SK-N-SH treated with all-trans-retinoic acid at 6 μM for 48 hours (cell line): ENCODE measurements around the gene SLC66A1.
"Not testable (repeated sequence)": the region's sequence is repeated elsewhere in the genome, so short reads cannot be mapped to it uniquely, and the experiment has no call there.

Experiments used
- ATAC-seq: fragments of 200-7000 bp; cut with Tn5 transposase; 3 replicates; pipeline ENCODE4 v1.9.1; 2020; ENCODE audit warnings: mild to moderate bottlenecking, moderate library complexity
- ARNTL ChIP-seq: fragments of 450-650 bp; formaldehyde crosslinking; IDR thresholded peaks from 2 replicates; pipeline ENCODE4 v1.5.0; 2020; ENCODE audit warnings: low read depth, mild to moderate bottlenecking, moderate library complexity, borderline replicate concordance
- BACH2 ChIP-seq: fragments of 250-450 bp; sonication (Bioruptor Pico); IDR thresholded peaks from 2 replicates; pipeline ENCODE4 v1.9.0; 2021; ENCODE audit warnings: mild to moderate bottlenecking, borderline replicate concordance
- CREB5 ChIP-seq: fragments of 250-450 bp; sonication (Bioruptor Pico); IDR thresholded peaks from 2 replicates; pipeline ENCODE4 v1.5.1; 2020; ENCODE audit warnings: low read depth, mild to moderate bottlenecking, moderate library complexity
- CSRNP3 ChIP-seq: fragments of 250-450 bp; sonication (Bioruptor Pico); IDR thresholded peaks from 2 replicates; pipeline ENCODE4 v1.5.1; 2021; ENCODE audit warnings: mild to moderate bottlenecking, moderate library complexity
- ESRRG ChIP-seq: fragments of 250-450 bp; sonication (Bioruptor Pico); IDR thresholded peaks from 2 replicates; pipeline ENCODE4 v1.6.1; 2021; ENCODE audit warnings: mild to moderate bottlenecking
- GLIS3 ChIP-seq: fragments of 250-450 bp; sonication (Bioruptor Pico); IDR thresholded peaks from 2 replicates; pipeline ENCODE4 v1.5.0; 2020; ENCODE audit warnings: mild to moderate bottlenecking, moderate library complexity
- ISL1 ChIP-seq: fragments of 250-450 bp; sonication (Bioruptor Pico); IDR thresholded peaks from 2 replicates; pipeline ENCODE4 v2.1.2; 2022; ENCODE audit warnings: mild to moderate bottlenecking, moderate library complexity
- OSR1 ChIP-seq: fragments of 250-450 bp; sonication (Bioruptor Pico); IDR thresholded peaks from 2 replicates; pipeline ENCODE4 v1.8.0; 2022; ENCODE audit warnings: moderate library complexity, mild to moderate bottlenecking, inconsistent platforms
- PPARA ChIP-seq: fragments of 250-450 bp; sonication (Bioruptor Pico); IDR thresholded peaks from 2 replicates; pipeline ENCODE4 v1.5.0; 2020; ENCODE audit warnings: mild to moderate bottlenecking, borderline replicate concordance
- RARB ChIP-seq: fragments of 250-450 bp; sonication (Bioruptor Pico); IDR thresholded peaks from 2 replicates; pipeline ENCODE4 v1.8.0; 2021; ENCODE audit warnings: mild to moderate bottlenecking, moderate library complexity
- SNAI2 ChIP-seq: fragments of 250-450 bp; sonication (Bioruptor Pico); IDR thresholded peaks from 2 replicates; pipeline ENCODE4 v1.5.0; 2020; ENCODE audit warnings: mild to moderate bottlenecking, moderate library complexity
- TCF4 ChIP-seq: fragments of 250-450 bp; sonication (Bioruptor Pico); IDR thresholded peaks from 2 replicates; pipeline ENCODE4 v1.8.0; 2021; ENCODE audit warnings: mild to moderate bottlenecking, moderate library complexity, borderline replicate concordance
- TOX ChIP-seq: fragments of 250-450 bp; sonication (Bioruptor Pico); IDR thresholded peaks from 2 replicates; pipeline ENCODE4 v1.8.0; 2021; ENCODE audit warnings: mild to moderate bottlenecking, moderate library complexity, borderline replicate concordance
- ZC3H10 ChIP-seq: fragments of 250-450 bp; sonication (Bioruptor Pico); IDR thresholded peaks from 2 replicates; pipeline ENCODE4 v1.5.1; 2021; ENCODE audit warnings: mild to moderate bottlenecking, moderate library complexity
- ZFP3 ChIP-seq: fragments of 250-450 bp; sonication (Bioruptor Pico); IDR thresholded peaks from 2 replicates; pipeline ENCODE4 v1.5.0; 2020; ENCODE audit warnings: mild to moderate bottlenecking, moderate library complexity
- ZFP30 ChIP-seq: fragments of 450-650 bp; formaldehyde crosslinking; IDR thresholded peaks from 2 replicates; pipeline ENCODE4 v1.5.0; 2022; ENCODE audit warnings: mild to moderate bottlenecking, moderate library complexity
- ZNF565 ChIP-seq: fragments of 450-650 bp; formaldehyde crosslinking; conservative IDR thresholded peaks from 2 replicates; pipeline ENCODE4 v1.5.0; 2020; ENCODE audit warnings: low read depth, mild to moderate bottlenecking, moderate library complexity
- ZNF70 ChIP-seq: fragments of 450-650 bp; formaldehyde crosslinking; IDR thresholded peaks from 2 replicates; pipeline ENCODE4 v1.5.0; 2020; ENCODE audit warnings: mild to moderate bottlenecking, moderate library complexity
- ZNF8 ChIP-seq: fragments of 450-650 bp; formaldehyde crosslinking; IDR thresholded peaks from 2 replicates; pipeline ENCODE4 v1.5.0; 2020; ENCODE audit warnings: mild to moderate bottlenecking, moderate library complexity
- TF ChIP-seq, protein P1 (sequence below): fragments of 250-450 bp; sonication (Bioruptor Pico); IDR thresholded peaks from 2 replicates; pipeline ENCODE4 v1.8.0; 2020; ENCODE audit warnings: mild to moderate bottlenecking, moderate library complexity, borderline replicate concordance
- TF ChIP-seq, protein P2 (sequence below): fragments of 250-450 bp; sonication (Bioruptor Pico); IDR thresholded peaks from 2 replicates; pipeline ENCODE4 v1.5.0; 2020; ENCODE audit warnings: mild to moderate bottlenecking, moderate library complexity

Gene SLC66A1

GRCh38 chr1:19300211-19300610 lies 11.9 kb upstream of the SLC66A1 start:
- ATAC-seq, result no peak
- TF ChIP-seq, protein P1, sequence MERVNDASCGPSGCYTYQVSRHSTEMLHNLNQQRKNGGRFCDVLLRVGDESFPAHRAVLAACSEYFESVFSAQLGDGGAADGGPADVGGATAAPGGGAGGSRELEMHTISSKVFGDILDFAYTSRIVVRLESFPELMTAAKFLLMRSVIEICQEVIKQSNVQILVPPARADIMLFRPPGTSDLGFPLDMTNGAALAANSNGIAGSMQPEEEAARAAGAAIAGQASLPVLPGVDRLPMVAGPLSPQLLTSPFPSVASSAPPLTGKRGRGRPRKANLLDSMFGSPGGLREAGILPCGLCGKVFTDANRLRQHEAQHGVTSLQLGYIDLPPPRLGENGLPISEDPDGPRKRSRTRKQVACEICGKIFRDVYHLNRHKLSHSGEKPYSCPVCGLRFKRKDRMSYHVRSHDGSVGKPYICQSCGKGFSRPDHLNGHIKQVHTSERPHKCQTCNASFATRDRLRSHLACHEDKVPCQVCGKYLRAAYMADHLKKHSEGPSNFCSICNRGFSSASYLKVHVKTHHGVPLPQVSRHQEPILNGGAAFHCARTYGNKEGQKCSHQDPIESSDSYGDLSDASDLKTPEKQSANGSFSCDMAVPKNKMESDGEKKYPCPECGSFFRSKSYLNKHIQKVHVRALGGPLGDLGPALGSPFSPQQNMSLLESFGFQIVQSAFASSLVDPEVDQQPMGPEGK (CRISPR knock-in tag), result no peak
- TF ChIP-seq ESRRG, result no peak
- TF ChIP-seq OSR1 (CRISPR knock-in tag), result no peak
- TF ChIP-seq RARB (CRISPR knock-in tag), result no peak
- no peak for TF ChIP-seq ARNTL
- TF ChIP-seq ZNF8 (CRISPR knock-in tag), result no peak
- TF ChIP-seq, protein P2, sequence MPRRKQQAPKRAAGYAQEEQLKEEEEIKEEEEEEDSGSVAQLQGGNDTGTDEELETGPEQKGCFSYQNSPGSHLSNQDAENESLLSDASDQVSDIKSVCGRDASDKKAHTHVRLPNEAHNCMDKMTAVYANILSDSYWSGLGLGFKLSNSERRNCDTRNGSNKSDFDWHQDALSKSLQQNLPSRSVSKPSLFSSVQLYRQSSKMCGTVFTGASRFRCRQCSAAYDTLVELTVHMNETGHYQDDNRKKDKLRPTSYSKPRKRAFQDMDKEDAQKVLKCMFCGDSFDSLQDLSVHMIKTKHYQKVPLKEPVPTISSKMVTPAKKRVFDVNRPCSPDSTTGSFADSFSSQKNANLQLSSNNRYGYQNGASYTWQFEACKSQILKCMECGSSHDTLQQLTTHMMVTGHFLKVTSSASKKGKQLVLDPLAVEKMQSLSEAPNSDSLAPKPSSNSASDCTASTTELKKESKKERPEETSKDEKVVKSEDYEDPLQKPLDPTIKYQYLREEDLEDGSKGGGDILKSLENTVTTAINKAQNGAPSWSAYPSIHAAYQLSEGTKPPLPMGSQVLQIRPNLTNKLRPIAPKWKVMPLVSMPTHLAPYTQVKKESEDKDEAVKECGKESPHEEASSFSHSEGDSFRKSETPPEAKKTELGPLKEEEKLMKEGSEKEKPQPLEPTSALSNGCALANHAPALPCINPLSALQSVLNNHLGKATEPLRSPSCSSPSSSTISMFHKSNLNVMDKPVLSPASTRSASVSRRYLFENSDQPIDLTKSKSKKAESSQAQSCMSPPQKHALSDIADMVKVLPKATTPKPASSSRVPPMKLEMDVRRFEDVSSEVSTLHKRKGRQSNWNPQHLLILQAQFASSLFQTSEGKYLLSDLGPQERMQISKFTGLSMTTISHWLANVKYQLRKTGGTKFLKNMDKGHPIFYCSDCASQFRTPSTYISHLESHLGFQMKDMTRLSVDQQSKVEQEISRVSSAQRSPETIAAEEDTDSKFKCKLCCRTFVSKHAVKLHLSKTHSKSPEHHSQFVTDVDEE (CRISPR knock-in tag), result no peak
- TF ChIP-seq BACH2 (CRISPR knock-in tag), result no peak
- no peak for TF ChIP-seq SNAI2
- TF ChIP-seq ZNF70, result no peak
- no peak for TF ChIP-seq ZNF565 (CRISPR knock-in tag)
- TF ChIP-seq TOX, result no peak
- TF ChIP-seq ISL1 (CRISPR knock-in tag), result no peak
- no peak for TF ChIP-seq ZFP3 (CRISPR knock-in tag)
- TF ChIP-seq ZFP30, result no peak
- TF ChIP-seq GLIS3, result no peak
- no peak for TF ChIP-seq ZC3H10 (CRISPR knock-in tag)
- TF ChIP-seq PPARA (CRISPR knock-in tag), result no peak
- no peak for TF ChIP-seq CSRNP3 (CRISPR knock-in tag)
- no peak for TF ChIP-seq CREB5 (CRISPR knock-in tag)

- not testable (repeated sequence) for ATAC-seq
Measured at GRCh38 chr1:19304081-19304480, 8.0 kb upstream of the SLC66A1 start.

DNA sequence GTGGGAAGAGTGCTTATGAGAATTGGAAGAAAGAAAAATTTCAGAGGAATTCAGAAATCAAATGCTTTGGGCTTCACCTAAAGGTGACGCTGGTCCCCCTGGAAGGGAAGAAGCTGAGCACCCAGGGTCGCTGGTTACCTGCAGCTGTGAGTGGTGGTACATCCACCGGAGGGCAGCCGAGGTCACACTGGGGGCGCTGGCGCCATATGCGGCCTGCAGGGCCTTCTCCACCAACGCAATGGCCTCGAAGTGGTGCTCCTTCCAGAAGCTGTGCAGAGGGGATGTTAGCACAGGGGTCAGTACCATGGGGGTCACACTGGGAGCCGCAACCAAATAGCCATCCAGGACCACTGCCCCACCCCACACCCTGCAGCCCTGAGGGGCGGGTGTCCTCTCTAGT lies 6.2 kb upstream of the SLC66A1 start:
- ATAC-seq, result no peak
- no peak for TF ChIP-seq CREB5 (CRISPR knock-in tag)
- no peak for TF ChIP-seq ISL1 (CRISPR knock-in tag)
- TF ChIP-seq ARNTL, result no peak
- no peak for TF ChIP-seq GLIS3
- TF ChIP-seq SNAI2, result no peak
- no peak for TF ChIP-seq TCF4
- TF ChIP-seq BACH2 (CRISPR knock-in tag), result no peak
- TF ChIP-seq, protein P1 (CRISPR knock-in tag), result no peak
- no peak for TF ChIP-seq ZNF8 (CRISPR knock-in tag)
- TF ChIP-seq ESRRG, result no peak
- TF ChIP-seq ZFP3 (CRISPR knock-in tag), result no peak
